ENCODE data around the gene MSRB3.

DNA sequence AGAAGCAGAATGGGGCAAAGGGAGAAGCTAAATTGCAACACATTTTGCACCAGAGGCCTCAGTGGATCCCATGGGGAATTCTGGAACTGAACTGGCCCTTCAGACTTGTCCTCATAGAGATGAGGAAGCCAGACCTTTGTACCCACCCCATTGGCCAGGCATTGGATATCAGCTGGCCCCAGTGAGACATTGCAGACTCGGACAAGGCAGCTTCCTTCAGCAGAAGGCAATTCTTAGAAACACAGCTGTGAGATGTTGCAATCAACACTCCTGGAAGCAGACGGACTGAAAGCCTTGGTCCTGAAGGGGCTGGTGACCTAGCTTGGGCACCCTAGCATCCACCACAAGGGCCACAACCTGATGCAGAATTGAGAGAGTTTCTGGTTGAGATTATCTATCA is 218.1 kb downstream of the MSRB3 start:
- no peak for TF ChIP-seq POLR2A (IDR thresholded peaks at IDR 0.05)
- TF ChIP-seq, protein P1, sequence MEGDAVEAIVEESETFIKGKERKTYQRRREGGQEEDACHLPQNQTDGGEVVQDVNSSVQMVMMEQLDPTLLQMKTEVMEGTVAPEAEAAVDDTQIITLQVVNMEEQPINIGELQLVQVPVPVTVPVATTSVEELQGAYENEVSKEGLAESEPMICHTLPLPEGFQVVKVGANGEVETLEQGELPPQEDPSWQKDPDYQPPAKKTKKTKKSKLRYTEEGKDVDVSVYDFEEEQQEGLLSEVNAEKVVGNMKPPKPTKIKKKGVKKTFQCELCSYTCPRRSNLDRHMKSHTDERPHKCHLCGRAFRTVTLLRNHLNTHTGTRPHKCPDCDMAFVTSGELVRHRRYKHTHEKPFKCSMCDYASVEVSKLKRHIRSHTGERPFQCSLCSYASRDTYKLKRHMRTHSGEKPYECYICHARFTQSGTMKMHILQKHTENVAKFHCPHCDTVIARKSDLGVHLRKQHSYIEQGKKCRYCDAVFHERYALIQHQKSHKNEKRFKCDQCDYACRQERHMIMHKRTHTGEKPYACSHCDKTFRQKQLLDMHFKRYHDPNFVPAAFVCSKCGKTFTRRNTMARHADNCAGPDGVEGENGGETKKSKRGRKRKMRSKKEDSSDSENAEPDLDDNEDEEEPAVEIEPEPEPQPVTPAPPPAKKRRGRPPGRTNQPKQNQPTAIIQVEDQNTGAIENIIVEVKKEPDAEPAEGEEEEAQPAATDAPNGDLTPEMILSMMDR (IDR thresholded peaks at IDR 0.05), result no peak
